Pulmonary artery endothelial cell (primary cell): ENCODE results near the gene ACTRT2. TPM values are rescaled to one million over a fixed set of nuclear protein-coding genes. Genes with fewer than 3 reads are reported as not detected.

Experiments
- DNase-seq: peaks from one replicate; pipeline ENCODE4 v3.0.0-alpha.2; 2011; ENCODE audit warnings: low read depth, low spot score
- total RNA-seq: library from RNA; depleted of rRNA; stranded (reverse); fragments of >200 nt; gene quantifications from 2 replicates; pipeline ENCODE4 v1.2.3, GENCODE V29; 2014

ACTRT2 gene
- total RNA-seq, 1 donor from 2014 or later, result not detected

- no peak for DNase-seq
Measured at GRCh38 chr1:2983706-2984398, 37.4 kb upstream of the ACTRT2 start.

- DNase-seq, result no peak
Measured at GRCh38 chr1:2984399-2985061, 36.7 kb upstream of the ACTRT2 start.

GRCh38 chr1:2985067-2985561, 36.2 kb upstream of the ACTRT2 start:
- DNase-seq, result no peak

GRCh38 chr1:2985694-2986548, 35.3 kb upstream of the ACTRT2 start:
- DNase-seq, result no peak

GRCh38 chr1:2986549-2987305, 34.5 kb upstream of the ACTRT2 start:
- DNase-seq, result no peak

GRCh38 chr1:2987773-2988172, 33.5 kb upstream of the ACTRT2 start:
- DNase-seq, result no peak

- DNase-seq, result no peak
Measured at GRCh38 chr1:2988256-2988655, 33.0 kb upstream of the ACTRT2 start.

GRCh38 chr1:2989185-2989584, 32.1 kb upstream of the ACTRT2 start:
- no peak for DNase-seq

- DNase-seq, result no peak
Measured at GRCh38 chr1:2989976-2990375, 31.3 kb upstream of the ACTRT2 start.

- DNase-seq, result no peak
Measured at GRCh38 chr1:2990376-2991115, 30.7 kb upstream of the ACTRT2 start.

- DNase-seq, result no peak
Measured at GRCh38 chr1:2991753-2992495, 29.3 kb upstream of the ACTRT2 start.

- no peak for DNase-seq
Measured at GRCh38 chr1:2998503-2999100, 22.7 kb upstream of the ACTRT2 start.

- DNase-seq, result no peak
Measured at GRCh38 chr1:2999138-2999537, 22.1 kb upstream of the ACTRT2 start.

GRCh38 chr1:2999571-2999970, 21.7 kb upstream of the ACTRT2 start:
- no peak for DNase-seq

GRCh38 chr1:3000214-3000613, 21.1 kb upstream of the ACTRT2 start:
- no peak for DNase-seq

GRCh38 chr1:3000671-3001470, 20.4 kb upstream of the ACTRT2 start:
- DNase-seq, result no peak

GRCh38 chr1:3001471-3002348, 19.6 kb upstream of the ACTRT2 start:
- DNase-seq, result no peak
